Effector CD4-positive, alpha-beta T cell (primary cell): ENCODE data around the gene KBTBD3.
A peak's percentile ranks its signal among the peaks of the same experiment; 100 is the strongest.
"Not testable (repeated sequence)": the region's sequence is repeated elsewhere in the genome, so short reads cannot be mapped to it uniquely, and the experiment has no call there.

Experiments used
- DNase-seq: peaks from one replicate; pipeline ENCODE4 v3.0.0-alpha.2; 2020

The KBTBD3 gene

GRCh38 chr11:106061249-106061784 lies 15.8 kb downstream of the KBTBD3 start:
- DNase-seq: no peak

- DNase-seq: no peak
Measured at GRCh38 chr11:106059617-106060016, 17.5 kb downstream of the KBTBD3 start.

GRCh38 chr11:106058377-106058776 lies 18.8 kb downstream of the KBTBD3 start:
- not testable (repeated sequence) for DNase-seq

- DNase-seq: no peak
Measured at GRCh38 chr11:106051103-106051502, 26.0 kb downstream of the KBTBD3 start.

GRCh38 chr11:106049727-106050476 lies 27.2 kb downstream of the KBTBD3 start:
- no peak for DNase-seq

GRCh38 chr11:106047631-106048030 lies 29.5 kb downstream of the KBTBD3 start:
- DNase-seq: no peak

- no peak for DNase-seq
Measured at GRCh38 chr11:106043540-106043939, 33.6 kb downstream of the KBTBD3 start.

- no peak for DNase-seq
Measured at GRCh38 chr11:106032861-106033260, 44.3 kb downstream of the KBTBD3 start.

- no peak for DNase-seq
Measured at GRCh38 chr11:106031936-106032335, 45.2 kb downstream of the KBTBD3 start.

GRCh38 chr11:106031202-106031810 lies 45.8 kb downstream of the KBTBD3 start:
- DNase-seq: no peak

GRCh38 chr11:106030609-106031008 lies 46.5 kb downstream of the KBTBD3 start:
- DNase-seq: no peak

- no peak for DNase-seq
Measured at GRCh38 chr11:106022795-106023275, 54.3 kb downstream of the KBTBD3 start.

- peak; percentile 95 for DNase-seq
Measured at GRCh38 chr11:106021967-106022794, 55.0 kb downstream of the KBTBD3 start, which contains the start of gene MSANTD4. TSS of gene MSANTD4 (minus strand) at chr11:106022240. CDS start at chr11:106010917, 11,323 bp downstream.

- no peak for DNase-seq
Measured at GRCh38 chr11:106021181-106021966, 55.8 kb downstream of the KBTBD3 start.

GRCh38 chr11:106017093-106017492 lies 60.1 kb downstream of the KBTBD3 start:
- DNase-seq: no peak

- DNase-seq: no peak
Measured at GRCh38 chr11:106015066-106015465, 62.1 kb downstream of the KBTBD3 start.

GRCh38 chr11:106014620-106015019 lies 62.5 kb downstream of the KBTBD3 start:
- DNase-seq: no peak

GRCh38 chr11:106014035-106014434 lies 63.1 kb downstream of the KBTBD3 start:
- DNase-seq: no peak

- no peak for DNase-seq
Measured at GRCh38 chr11:106012744-106013143, 64.4 kb downstream of the KBTBD3 start.

- DNase-seq: no peak
Measured at GRCh38 chr11:106011481-106011880, 65.7 kb downstream of the KBTBD3 start.

GRCh38 chr11:106003094-106003493 lies 74.1 kb downstream of the KBTBD3 start:
- DNase-seq: not testable (repeated sequence)
